ENCODE measurements around the gene TPM4. TPM values are rescaled to one million over a fixed set of nuclear protein-coding genes. Genes with fewer than 3 reads are reported as not detected.

TPM4 gene
- total RNA-seq, 2 donors from 2014 or later, result 280 to 300 TPM

DNA sequence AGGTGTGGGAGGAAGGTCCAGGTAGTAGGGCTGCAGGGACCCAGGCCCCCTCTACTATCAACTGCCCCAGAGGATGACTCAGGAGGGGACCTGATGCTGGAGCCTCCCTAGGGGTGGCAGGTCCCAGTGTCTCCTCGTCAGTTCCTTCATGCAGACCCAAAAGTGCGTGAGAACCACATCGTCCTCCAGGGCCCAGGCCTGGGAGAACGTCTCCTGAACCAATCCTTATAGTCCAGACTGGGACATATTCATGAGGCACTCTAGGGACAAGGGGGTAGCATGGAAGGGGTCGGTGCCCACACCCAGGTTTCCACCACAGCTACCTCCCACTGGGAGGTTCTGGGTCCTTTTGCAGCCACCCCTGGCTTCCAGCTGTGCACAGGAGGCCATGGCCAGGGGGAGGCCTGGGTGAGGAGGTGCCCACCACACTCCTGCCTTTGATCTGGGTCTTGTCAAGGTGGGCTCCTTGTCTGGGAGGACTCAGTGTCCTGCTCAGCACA is 38.0 kb upstream of the TPM4 start:
- no peak for ATAC-seq
- intact Hi-C loops (cut with DNase I, micrococcal nuclease), result loop anchor here in 1 of 2 donors (10.0 kb wide), 1 partner anchor 147 kb away; the partner anchor contains the start of gene FAM32A
- DNase-seq, result no peak

DNA sequence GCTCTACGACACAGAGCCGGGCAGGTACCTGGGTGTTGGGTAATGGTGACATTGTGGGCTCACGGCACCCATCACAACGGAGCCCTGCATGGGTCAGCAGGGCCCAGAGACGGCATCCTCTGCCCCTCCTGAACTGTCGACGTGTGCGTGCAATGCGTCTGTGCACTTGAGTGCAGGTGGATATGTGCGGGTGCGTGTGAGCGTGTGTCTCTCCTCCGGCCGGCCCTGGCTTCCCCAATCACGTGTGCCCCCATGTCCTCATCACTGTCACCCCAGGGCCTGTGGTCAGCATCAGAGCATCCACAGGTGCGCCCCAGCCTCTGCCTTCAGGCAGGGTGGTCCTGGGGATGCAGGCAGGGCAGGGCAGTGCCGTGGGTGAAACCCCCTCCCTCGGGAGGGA is 37.2 kb upstream of the TPM4 start:
- ATAC-seq (no peak), DNase-seq (no peak)
- intact Hi-C loops (cut with DNase I, micrococcal nuclease), result loop anchor here in 1 of 2 donors (10.0 kb wide), 1 partner anchor 146 kb away; the partner anchor contains the start of gene FAM32A

DNA sequence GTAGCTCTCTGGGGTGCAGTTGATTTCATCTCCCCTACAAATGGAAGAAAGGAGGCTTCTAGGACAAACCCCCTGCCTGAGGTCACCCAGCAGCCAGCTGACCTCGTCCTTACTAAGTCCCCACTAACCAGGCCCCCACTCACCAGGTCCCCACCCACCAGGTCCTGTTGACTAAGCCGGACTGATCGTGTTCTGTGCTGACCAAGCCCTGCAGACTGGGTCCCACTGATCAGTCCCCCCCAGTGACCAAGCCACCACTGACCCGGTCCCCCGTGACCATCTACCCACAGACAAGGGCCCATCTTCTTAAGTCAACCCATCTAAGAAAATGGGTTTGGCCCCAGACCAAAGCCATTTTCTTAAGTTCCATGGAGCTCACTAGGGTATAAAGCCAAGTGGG is 36.8 kb upstream of the TPM4 start:
- intact Hi-C loops (cut with DNase I, micrococcal nuclease), result loop anchor here in 1 of 2 donors (10.0 kb wide), 1 partner anchor 145 kb away; the partner anchor contains the start of gene FAM32A
- DNase-seq (no peak), ATAC-seq (no peak)

DNA sequence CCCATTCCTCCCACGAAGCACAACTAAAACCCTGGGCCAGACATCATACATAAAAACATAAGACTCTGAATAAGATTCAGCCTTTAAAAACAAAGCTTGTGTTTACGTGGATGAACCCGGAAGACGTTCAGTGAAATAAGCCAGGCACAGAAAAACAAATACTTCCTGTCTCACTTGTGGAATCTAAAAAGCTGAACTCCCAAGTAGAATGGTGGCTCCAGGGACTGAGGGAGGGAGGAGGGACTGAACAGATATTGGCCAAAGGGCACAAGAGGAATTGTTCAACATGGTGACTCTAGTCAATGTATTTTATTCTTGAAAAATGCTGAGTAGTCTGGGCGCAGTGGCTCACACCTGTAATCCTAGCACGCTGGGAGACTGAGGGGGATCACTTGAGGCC is 35.7 kb upstream of the TPM4 start:
- DNase-seq (peak in 1 of 2 donors; percentile 37), ATAC-seq (peak; percentile 59)
- intact Hi-C loops (cut with DNase I, micrococcal nuclease), result loop anchor here (5.0 to 10.0 kb wide), 2 partner anchors 74 to 142 kb away; partner anchors contain the start of gene RAB8A (in 1 of the 2)

DNA sequence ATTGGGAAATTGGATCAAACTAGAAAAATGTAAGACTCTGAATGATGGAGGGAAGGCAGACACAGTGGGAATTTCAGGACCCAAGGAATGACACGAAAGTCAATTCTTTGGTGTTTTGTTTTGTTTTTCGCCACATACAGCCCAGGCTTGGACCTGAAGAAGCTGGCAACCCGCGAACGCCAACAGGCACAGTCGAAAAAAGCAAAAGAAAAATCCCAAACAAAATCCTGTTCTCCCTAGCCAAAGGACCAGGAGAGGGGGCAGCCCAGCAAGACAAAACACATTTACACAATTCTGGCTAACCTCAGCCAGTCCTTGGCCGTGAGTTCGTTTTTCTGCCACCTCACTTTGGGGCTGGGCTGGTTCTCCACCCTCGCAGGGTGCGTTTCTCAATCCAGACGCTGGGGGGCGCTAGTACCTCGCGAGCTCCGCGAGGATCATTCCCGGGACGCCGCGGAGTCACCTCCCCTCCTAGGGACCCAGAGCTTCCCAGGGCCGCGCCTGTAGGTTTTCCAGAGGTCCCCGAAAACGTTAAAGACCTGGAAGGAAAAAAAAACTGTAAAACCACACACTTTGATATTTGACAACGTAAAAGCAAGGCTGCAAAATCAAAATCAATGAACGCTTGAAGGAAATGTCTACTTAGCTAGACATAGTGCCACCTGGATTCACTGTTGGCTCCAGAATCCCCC is 34.9 kb upstream of the TPM4 start:
- ATAC-seq, result peak; percentile 94
- intact Hi-C loops (cut with DNase I, micrococcal nuclease), result loop anchor here (5.0 to 10.0 kb wide), 2 partner anchors 73 to 141 kb away; partner anchors contain the start of gene RAB8A (in 1 of the 2)
- DNase-seq, result peak; percentile 65 to 87

DNA sequence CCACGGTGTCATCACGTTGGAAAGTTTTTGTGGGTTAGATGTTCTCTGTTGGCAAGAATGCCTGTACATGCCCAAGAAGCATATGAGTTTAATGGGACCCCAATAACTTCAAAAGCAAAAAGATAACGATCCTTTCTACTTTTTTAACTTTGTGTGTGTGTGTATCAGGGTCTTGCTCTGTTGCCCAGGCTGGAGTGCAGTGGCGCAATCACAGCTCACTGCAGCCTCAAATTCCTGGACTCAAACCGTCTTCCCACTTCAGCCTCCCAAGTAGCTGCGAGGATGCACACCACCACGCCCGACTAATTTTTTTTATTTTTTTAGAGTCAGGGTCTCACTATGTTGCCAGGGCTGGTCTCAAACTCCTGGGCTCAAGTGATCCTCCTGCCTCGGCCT is 34.3 kb upstream of the TPM4 start:
- intact Hi-C loops (cut with DNase I, micrococcal nuclease), result loop anchor here (5.0 to 10.0 kb wide), 2 partner anchors 73 to 140 kb away; partner anchors contain the start of gene RAB8A (in 1 of the 2)
- DNase-seq (no peak), ATAC-seq (no peak)

DNA sequence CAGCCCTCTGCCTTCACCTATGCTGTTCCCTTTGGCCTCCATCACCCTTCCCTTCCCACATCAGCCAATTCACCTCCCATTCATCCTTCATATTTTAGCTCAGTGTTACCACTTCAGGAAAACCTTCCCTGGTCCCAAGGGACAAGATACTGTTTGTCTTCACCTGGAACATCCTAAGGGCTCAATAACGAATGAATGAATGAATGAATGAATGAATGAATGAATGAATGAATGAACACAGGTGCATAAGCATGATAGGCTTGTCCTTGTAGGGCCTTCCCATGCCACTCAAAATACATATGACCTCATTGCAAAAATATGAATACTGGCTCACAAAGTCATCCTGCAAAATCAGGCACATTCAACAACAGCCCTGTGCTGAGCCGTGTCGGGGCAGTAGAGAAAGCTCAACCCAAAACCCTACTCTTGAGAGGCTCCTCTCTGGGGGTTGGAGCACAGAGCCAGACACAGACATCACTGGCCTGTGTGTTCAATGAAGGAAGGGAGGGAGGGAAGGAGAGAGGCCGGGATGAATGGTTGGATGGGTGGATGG is 33.7 kb upstream of the TPM4 start:
- DNase-seq (no peak), ATAC-seq (no peak)
- intact Hi-C loops (cut with DNase I, micrococcal nuclease), result loop anchor here (5.0 to 10.0 kb wide), 2 partner anchors 72 to 140 kb away; partner anchors contain the start of gene RAB8A (in 1 of the 2)

DNA sequence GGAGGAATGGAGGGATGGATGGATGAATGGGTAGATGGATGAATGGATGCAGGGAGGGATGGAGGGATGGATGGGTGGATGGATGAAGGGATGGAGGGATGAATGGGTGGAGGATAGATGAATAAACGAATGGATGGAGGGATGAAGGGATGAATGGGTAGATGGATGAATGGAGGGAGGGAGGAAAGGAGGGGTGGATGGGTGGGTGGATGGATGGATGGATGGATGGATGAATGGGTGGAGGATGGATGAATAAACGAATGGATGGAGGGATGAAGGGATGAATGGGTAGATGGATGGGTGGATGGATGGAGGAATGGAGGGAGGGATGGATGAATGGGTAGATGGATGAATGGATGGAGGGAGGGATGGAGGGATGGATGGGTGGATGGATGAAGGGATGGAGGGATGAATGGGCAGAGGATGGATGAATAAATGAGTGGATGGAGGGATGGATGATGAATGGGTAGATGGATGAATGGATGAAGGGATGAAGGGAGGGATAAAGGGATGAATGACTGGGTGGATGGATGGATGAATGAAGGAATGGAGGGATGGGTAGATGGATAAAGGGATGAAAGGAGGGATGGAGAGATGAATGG is 33.0 kb upstream of the TPM4 start:
- intact Hi-C loops (cut with DNase I, micrococcal nuclease), result loop anchor here (5.0 to 10.0 kb wide), 2 partner anchors 72 to 139 kb away; partner anchors contain the start of gene RAB8A (in 1 of the 2)
- DNase-seq (no peak), ATAC-seq (no peak)

DNA sequence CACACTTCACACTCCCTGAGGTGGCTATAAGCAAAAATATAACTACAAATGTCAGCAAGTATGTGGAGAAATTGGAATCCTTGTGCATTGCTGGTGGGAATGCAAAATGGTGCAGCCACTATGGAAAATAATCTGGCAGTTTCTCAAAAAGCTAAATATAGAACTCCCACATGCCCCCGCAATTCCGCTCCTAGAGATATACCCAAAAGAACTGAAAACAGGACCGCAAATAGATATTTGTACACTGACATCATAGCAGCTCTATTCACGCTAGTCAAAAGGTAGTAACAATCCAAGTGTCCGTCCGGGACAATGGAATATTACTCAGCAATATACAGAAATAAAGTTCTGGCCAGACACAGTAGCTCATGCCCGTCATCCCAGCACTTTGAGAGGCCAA is 31.5 kb upstream of the TPM4 start:
- no peak for ATAC-seq
- intact Hi-C loops (cut with DNase I, micrococcal nuclease), result loop anchor here (5.0 to 10.0 kb wide), 2 partner anchors 70 to 138 kb away; partner anchors contain the start of gene RAB8A (in 1 of the 2)
- no peak for DNase-seq

DNA sequence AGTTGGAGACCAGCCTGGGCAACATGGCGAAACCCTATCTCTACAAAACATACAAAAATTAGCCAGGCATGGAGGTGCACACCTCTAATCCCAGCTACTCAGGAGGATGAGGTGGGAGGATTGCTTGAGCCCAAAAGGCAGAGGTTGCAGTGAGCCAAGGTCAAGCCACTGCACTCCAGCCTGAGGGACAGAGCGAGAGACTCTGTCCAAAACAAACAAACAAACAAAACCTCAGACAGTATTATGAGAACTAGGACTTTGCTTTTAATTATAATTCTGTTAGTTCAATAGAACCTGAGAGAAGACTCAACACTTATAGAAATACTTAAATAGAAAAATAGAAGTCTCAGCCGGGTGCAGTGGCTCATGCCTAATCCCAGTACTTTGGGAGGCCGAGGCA is 31.1 kb upstream of the TPM4 start:
- DNase-seq (no peak), ATAC-seq (no peak)
- intact Hi-C loops (cut with DNase I, micrococcal nuclease), result loop anchor here in 1 of 2 donors (10.0 kb wide), 1 partner anchor 70 kb away; the partner anchor contains the start of gene RAB8A

DNA sequence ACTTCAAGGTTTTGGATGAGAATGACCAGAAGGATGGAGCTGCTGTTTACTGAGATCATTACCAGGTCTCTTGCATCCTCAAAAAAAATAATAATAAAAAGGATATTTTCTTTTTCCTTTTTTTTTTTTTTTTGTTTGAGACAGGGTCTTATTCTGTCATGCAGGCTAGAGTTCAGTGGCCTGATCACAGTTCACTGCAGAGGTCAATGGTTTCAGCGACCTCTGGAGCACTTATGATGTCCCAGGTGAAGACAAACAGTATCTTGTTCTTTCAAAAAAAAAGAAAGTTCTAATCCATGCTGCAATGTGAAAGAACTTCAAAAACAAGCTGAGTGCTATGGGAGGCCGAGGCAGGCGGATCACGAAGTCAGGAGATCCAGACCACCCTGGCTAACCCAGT is 30.4 kb upstream of the TPM4 start:
- ATAC-seq (no peak), DNase-seq (no peak)
- intact Hi-C loops (cut with DNase I, micrococcal nuclease), result loop anchor here in 1 of 2 donors (10.0 kb wide), 1 partner anchor 69 kb away; the partner anchor contains the start of gene RAB8A

DNA sequence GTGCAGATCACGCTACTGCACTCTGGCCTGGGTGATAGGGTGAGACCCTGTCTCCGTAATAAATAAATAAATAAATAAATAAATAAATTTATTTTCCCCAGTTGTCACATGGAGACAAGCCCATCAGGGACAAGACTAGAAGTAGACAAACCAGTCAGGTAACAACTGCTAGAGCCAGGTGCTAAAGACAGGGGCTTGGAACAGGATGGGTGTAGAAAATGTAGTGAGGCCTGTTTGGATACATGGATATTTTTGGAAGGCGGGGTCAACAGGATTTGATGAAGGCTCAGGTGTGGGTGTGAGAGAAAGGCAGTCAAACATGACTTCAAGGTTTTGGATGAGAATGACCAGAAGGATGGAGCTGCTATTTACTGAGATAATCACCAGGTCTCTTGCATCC is 27.7 kb upstream of the TPM4 start:
- no peak for DNase-seq
- intact Hi-C loops (cut with DNase I, micrococcal nuclease), result loop anchor here in 1 of 2 donors (10.0 kb wide), 1 partner anchor 66 kb away; the partner anchor contains the start of gene RAB8A
- ATAC-seq, result no peak

DNA sequence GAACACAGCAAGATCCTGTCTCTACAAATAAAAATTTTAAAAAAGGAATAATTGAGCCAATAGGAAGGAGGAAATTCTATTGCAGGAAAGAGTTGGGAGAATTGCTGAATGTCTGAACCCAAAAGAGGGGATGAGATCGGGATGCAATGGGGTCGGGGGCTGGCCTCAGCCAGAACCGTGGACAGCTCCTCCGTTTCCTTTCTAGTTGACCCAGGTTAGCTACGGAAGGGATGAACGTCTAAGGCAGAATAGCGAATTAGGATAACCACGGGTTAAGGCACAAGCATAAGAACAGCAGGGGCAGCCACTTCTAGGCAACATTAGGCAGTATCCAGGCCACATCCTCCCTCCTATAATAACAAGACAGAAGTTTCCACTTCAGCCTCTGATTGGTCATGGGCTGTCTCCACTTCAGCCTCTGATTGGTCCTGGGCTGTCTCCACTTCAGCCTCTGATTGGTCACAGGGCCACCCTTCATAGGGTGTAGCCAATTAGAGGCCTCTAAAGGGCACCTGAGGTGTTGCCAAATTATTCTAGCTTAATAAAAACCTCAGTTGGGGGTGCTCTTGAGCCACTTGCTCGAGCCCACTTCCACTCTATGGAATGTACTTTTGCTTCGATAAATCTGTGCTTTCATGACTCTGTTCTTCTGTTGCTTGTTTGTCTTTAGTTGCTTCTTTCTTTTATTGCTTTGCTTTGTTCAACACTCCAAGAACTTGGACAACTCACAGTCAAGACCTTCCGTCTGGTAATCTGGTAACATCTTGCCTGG is 24.9 kb upstream of the TPM4 start:
- DNase-seq (no peak), ATAC-seq (no peak)
- intact Hi-C loops (cut with DNase I, micrococcal nuclease), result loop anchor here in 1 of 2 donors (10.0 kb wide), 1 partner anchor 63 kb away; the partner anchor contains the start of gene RAB8A

DNA sequence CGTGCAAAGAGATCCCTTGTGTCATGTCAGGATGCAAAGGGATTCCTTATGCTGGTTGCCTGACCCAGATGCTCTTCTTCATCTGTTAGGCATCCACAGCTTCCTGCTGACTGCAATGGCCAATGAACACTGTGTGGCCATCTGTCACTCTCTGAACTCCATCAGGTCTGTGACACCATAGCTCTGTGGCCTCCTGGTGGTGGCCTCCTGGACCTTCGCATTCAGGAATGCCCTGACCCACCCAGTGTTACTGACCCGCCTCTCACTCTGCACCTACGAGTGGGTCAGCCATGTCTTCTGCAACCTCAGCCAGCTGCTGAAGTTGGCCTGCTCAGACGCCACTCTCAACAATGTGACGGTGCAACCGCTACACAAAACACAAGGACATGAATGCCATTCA is 23.9 kb upstream of the TPM4 start:
- ATAC-seq, result no peak
- intact Hi-C loops (cut with DNase I, micrococcal nuclease), result loop anchor here in 1 of 2 donors (10.0 kb wide), 1 partner anchor 62 kb away; the partner anchor contains the start of gene RAB8A

DNA sequence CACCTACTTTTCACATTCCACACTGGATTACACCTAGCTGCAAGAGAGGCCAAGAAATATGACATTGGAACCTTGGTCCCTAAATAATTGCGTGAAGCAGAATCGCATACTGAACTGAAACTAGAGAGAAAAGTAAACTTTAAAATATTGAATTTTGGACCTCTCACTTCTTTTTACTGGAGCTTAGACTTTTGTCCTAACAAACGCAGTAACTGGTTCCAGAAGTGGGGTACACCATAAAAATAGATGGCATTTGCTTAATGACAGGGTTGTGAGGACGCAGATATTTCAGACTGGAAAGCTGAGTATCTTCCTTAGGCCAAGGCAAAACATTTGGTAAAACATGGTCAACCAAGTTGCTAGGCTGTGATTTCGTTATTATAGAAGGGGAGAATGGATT is 19.2 kb upstream of the TPM4 start:
- no peak for DNase-seq
- intact Hi-C loops (cut with DNase I, micrococcal nuclease), result loop anchor here in 1 of 2 donors (10.0 kb wide), 1 partner anchor 58 kb away; the partner anchor contains the start of gene RAB8A
- no peak for ATAC-seq

More for the DNA sequence above, 23.9 kb upstream of the TPM4 start:
- DNase-seq, result no peak

DNA sequence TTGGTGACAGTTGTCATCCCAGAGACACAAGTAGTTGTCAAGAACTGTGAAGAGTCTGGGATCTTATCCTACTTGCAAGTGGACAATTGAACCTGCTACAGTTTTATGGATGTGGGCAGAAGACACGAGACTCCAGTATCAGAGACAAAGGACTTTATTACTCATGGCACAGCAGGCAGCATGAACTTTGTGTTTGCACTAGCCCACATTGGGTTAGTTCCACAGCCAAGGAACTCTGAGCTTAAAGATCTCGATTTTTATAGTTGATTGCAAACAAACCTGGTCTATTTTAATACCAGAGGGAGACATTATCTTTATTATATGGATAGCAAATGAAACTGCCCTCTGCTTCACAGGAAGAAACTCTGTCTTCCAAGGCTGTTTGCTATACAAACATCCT is 16.0 kb upstream of the TPM4 start:
- intact Hi-C loops (cut with DNase I, micrococcal nuclease), result no loop called here

DNA sequence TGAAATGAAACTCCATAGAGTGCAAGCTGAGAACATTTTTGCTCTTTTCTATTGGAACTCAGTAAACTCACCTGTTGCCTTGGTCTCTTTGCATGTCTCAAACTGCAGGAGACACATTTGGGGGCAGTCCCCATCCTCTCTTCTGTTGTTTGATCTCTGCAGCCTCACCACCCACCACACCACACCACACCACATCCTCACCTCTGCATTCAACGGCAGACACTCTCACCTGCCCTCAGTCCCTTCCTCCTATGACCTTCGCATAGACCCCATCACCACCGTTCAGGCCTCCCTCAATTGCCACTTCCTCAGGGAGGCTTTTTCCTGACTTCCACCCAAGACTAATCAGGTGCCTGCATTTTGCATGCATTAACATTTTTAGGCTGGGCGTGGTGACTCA is 14.4 kb upstream of the TPM4 start:
- no peak for DNase-seq
- no peak for ATAC-seq
- intact Hi-C loops (cut with DNase I, micrococcal nuclease), result no loop called here

More for the DNA sequence above, 16.0 kb upstream of the TPM4 start:
- ATAC-seq (peak; percentile 78), DNase-seq (no peak)

DNA sequence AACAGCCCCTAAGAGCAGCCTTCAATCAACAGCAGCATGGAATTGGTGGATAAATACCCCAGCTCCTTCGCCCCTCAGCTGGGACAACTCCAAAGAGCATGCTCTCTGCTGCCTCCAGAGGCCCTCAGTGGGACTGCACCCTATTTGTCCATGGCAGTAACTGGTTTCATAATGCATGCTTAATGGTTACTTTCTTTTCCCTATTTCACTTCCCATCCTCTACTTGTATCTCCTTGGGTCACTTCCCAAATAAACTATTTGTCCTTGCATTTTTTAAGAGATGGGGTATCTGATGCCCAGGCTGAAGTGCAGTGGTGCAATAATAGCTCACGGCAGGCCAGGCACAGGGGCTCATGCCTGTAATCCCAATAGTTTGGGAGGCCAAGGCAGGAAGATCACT is 13.5 kb upstream of the TPM4 start:
- DNase-seq (peak in 1 of 2 donors; percentile 73), ATAC-seq (no peak)
- intact Hi-C loops (cut with DNase I, micrococcal nuclease), result no loop called here

Measured in left colon (tissue), 2 donors.